Myocyte (in vitro differentiated cells): ENCODE data around the gene CLSTN1. TPM values are rescaled to one million over a fixed set of nuclear protein-coding genes. Genes with fewer than 3 reads are reported as not detected.

Experiments used
- DNase-seq: peaks from one replicate; pipeline ENCODE4 v3.0.0-alpha.2; 2012; ENCODE audit warnings: low read depth
- total RNA-seq: library from RNA; depleted of rRNA; stranded (reverse); fragments of >200 nt; gene quantifications from 2 replicates; pipeline ENCODE4 v1.2.3, GENCODE V29; 2014

The CLSTN1 gene
- total RNA-seq, 1 donor from 2014 or later = 17.1 TPM

DNA sequence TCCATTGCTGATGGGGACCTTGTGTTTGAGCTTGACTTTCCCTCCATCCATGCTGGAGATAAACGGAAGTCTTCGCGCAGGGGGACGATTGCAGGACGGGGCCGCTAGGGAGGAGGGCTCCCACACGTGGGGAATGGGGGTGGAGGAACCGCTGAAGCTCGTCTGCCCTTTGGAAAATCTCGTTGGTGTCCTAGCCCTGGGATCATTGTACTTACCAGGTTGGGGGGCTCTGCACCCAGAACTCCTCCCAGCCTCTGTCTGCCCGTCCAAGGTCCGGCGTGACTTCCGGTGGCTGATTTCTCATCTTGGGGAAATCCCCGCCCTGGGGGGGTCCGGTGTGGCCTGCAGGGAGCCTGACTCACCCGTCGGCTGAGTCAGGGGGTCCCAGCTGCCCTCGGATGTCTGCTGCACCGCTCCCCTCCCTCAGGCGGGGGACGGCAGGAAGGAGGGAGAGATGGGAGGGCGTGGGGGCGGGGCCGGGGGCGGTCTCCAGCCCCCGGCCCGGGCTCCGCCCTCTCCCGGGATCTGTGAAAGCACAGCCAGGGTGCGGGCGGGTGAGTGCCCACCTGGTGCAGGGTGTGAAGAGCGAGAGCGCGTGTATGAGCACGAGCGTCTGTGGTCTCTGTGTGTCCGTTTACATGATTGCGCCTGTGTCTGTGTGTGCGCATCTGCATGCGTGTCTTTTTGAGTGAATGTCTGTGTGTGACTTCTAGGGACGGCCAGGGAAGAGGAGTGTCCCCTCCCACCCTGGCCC is 136.5 kb downstream of the CLSTN1 start:
- peak; percentile 64 for DNase-seq

DNA sequence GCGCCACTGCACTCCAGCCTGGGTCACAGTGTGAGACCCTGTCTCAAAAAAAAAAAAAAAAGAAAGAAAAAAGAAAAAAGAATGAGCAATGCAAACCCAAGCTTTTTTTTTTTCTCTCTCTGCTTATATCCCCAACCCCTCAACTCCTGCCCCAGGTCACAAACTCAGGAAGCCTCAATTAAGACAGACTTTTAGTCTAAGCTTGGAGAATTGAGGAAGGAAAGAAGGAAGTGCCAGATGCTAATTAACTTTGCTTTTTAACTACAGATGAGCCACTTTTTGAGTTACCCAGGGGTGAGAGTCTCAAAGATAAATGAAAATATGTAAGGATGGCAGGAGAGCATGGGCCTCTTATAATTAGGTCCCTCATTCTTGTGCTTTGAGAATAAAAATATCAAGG is 139.0 kb downstream of the CLSTN1 start:
- DNase-seq = no peak

DNA sequence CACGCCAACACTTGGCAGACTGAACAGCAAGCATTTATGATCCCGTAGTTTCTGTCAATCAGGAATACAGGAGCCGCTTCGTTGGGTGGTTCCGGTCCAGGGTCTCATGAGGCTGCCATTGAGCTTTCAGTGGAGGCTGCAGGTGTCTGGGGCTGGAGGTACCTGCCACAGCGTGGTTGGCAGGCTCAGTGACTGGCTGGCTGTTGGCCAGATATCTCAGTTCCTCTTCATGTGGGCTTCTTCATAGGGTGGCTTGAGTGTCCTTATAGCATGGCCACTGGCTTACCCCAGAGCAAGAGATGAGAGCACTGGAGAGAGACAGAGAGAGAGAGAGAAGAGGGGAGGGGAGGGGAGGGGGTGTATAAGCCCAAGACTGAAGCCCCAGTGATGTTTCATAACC is 142.9 kb downstream of the CLSTN1 start:
- DNase-seq = no peak

DNA sequence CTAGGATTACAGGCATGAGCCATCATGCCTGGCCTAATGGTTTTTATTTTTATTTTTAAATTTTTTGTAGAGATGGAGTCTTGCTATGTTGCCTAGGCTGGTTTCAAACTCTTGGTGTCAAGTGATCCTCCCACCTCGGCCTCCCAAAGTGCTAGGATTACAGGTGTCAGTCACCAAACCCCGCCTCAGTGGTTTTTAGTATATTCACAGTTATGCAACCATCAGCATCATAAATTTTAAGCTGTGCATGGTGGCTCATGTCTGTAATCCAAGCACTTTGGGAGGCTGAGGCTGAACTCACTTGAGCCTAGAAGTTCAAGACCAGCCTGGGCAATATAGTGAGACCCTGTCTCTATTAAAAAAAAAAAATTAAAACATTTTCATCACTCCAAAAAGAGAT is 143.7 kb downstream of the CLSTN1 start:
- no peak for DNase-seq

Other genes with a start within 250 kb of the CLSTN1 start
- 7.1 and 9.7 TPM in 2 replicates for gene TMEM201, start 235.1 kb downstream of the CLSTN1 start, total RNA-seq
- gene PIK3CD, start 172.2 kb downstream of the CLSTN1 start, total RNA-seq = 7.0 and 7.4 TPM in 2 replicates
- gene CTNNBIP1, start 86.3 kb upstream of the CLSTN1 start, total RNA-seq = 19.6 and 26.0 TPM in 2 replicates
- 45.9 and 48.2 TPM in 2 replicates for gene LZIC, start 119.4 kb upstream of the CLSTN1 start, total RNA-seq
- 9.8 and 12.4 TPM in 2 replicates for gene NMNAT1, start 119.5 kb upstream of the CLSTN1 start, total RNA-seq
- not detected in 2 replicates for gene RBP7, start 173.3 kb upstream of the CLSTN1 start, total RNA-seq
- 29.1 and 41.3 TPM in 2 replicates for gene UBE4B, start 209.0 kb upstream of the CLSTN1 start, total RNA-seq